IMR-90 (cell line): ENCODE measurements around the gene MRGPRF. TPM values are rescaled to one million over a fixed set of nuclear protein-coding genes. Genes with fewer than 3 reads are reported as not detected.

Experiments
- BHLHE40 ChIP-seq: fragments of 150-350 bp; IDR thresholded peaks from 2 replicates; pipeline ENCODE4 v1.6.1; 2016; ENCODE audit warnings: mild to moderate bottlenecking, low read depth, low read length
- ELK1 ChIP-seq: fragments of 150-350 bp; IDR thresholded peaks from 2 replicates; pipeline ENCODE4 v1.6.1; 2016; ENCODE audit warnings: low read depth, mild to moderate bottlenecking, low read length, moderate library complexity, borderline replicate concordance
- MXI1 ChIP-seq: IDR thresholded peaks from 2 replicates; pipeline ENCODE4 v1.6.1; 2012; ENCODE audit warnings: low read depth, mild to moderate bottlenecking, low read length, moderate library complexity, borderline replicate concordance
- NFE2L2 ChIP-seq: fragments of 150-350 bp; IDR thresholded peaks from 2 replicates; pipeline ENCODE4 v1.6.1; 2016; ENCODE audit warnings: low read depth, mild to moderate bottlenecking, low read length
- RAD21 ChIP-seq: IDR thresholded peaks from 2 replicates; pipeline ENCODE4 v1.6.1; 2012; ENCODE audit warnings: low read length, improper control_type of control experiment
- RCOR1 ChIP-seq: IDR thresholded peaks from 2 replicates; pipeline ENCODE4 v1.6.1; 2012; ENCODE audit warnings: mild to moderate bottlenecking, low read length, improper control_type of control experiment; ENCODE audit not compliant: insufficient replicate concordance
- polyA plus RNA-seq, 3 experiments: library from polyadenylated mRNA; depleted of rRNA; stranded (reverse); fragments of >200 nt; gene quantifications; 2 replicates each; pipeline ENCODE4 v1.2.3, GENCODE V29; 2012; ENCODE audit warnings: low replicate concordance in 1 of 3
- total RNA-seq: library from RNA; depleted of rRNA; stranded (reverse); fragments of >200 nt; gene quantifications from 2 replicates; pipeline ENCODE4 v1.2.3, GENCODE V29; 2012

The MRGPRF gene
- total and polyA plus RNA-seq, 2 of the 4 experiments (the other 2 are of a cell fraction), result 6.3 to 28.8 TPM

GRCh38 chr11:69009441-69010211, 3.4 kb downstream of the MRGPRF start (continued):
- TF ChIP-seq RAD21, result no peak
- TF ChIP-seq BHLHE40, result no peak
- no peak for TF ChIP-seq MXI1
- TF ChIP-seq ELK1, result no peak
- no peak for TF ChIP-seq RCOR1
- TF ChIP-seq NFE2L2, result no peak
